ENCODE measurements around the gene OLFM1. TPM values are rescaled to one million over a fixed set of nuclear protein-coding genes. Genes with fewer than 3 reads are reported as not detected.

The OLFM1 gene
- total and polyA plus RNA-seq, 4 donors, result 7.6 to 24.8 (median 15.8) TPM

- DNase-seq (no peak), ATAC-seq (ENCODE audit: insufficient read depth, low FRiP score) (no peak)
- no peak for TF ChIP-seq CTCF (IDR thresholded peaks at IDR 0.05; ENCODE audit: control extremely low read depth, extremely low read depth)
- H3K27me3 ChIP-seq (ENCODE audit: control insufficient read depth in 3 of 3, insufficient read depth in 3 of 3, low read length in 2 of 3), result peaks cover 0 to 3% (median 0%) of the 10 kb centered on the region in 3 donors
- peaks cover 0 to 4% (median 0%) of the 10 kb centered on the region in 4 donors for H3K36me3 ChIP-seq (ENCODE audit: control insufficient read depth in 4 of 4, insufficient read depth in 4 of 4, low read length in 4 of 4)
- no peak overlapping the region for H3K4me3 ChIP-seq
- no peaks in the 10 kb centered on the region for H3K4me1 ChIP-seq (ENCODE audit: control insufficient read depth in 5 of 5, insufficient read depth in 5 of 5, low read length in 5 of 5)
- no peak overlapping the region for H3K9ac ChIP-seq (ENCODE audit: insufficient read depth in 1 of 2, low read length in 2 of 2)
- H3K27ac ChIP-seq (ENCODE audit: low read depth in 1 of 2, low read length in 1 of 2), result no peak overlapping the region
- 79 to 93% methylated on average over 12 of the region's 12 CpGs for WGBS, 2 donors
- H3K9me3 ChIP-seq (ENCODE audit: control insufficient read depth in 4 of 4, insufficient read depth in 3 of 4, low read length in 3 of 4), result peaks cover 0 to 8% (median 0%) of the 10 kb centered on the region in 4 donors
Measured at GRCh38 chr9:135122316-135122715, 34.8 kb downstream of the OLFM1 start.

GRCh38 chr9:135123126-135123772, 35.8 kb downstream of the OLFM1 start:
- no peak overlapping the region for H3K27ac ChIP-seq (ENCODE audit: low read depth in 1 of 2, low read length in 1 of 2)
- 74 to 80% methylated on average over 6 of the region's 6 CpGs for WGBS, 2 donors
- no peak overlapping the region for H3K9ac ChIP-seq (ENCODE audit: insufficient read depth in 1 of 2, low read length in 2 of 2)
- no peak overlapping the region for H3K4me3 ChIP-seq
- no peaks in the 10 kb centered on the region for H3K4me1 ChIP-seq (ENCODE audit: control insufficient read depth in 5 of 5, insufficient read depth in 5 of 5, low read length in 5 of 5)
- DNase-seq (no peak), ATAC-seq (ENCODE audit: insufficient read depth, low FRiP score) (no peak)
- peaks cover 0 to 3% (median 0%) of the 10 kb centered on the region in 3 donors for H3K27me3 ChIP-seq (ENCODE audit: control insufficient read depth in 3 of 3, insufficient read depth in 3 of 3, low read length in 2 of 3)
- peaks cover 0 to 5% (median 0%) of the 10 kb centered on the region in 4 donors for H3K9me3 ChIP-seq (ENCODE audit: control insufficient read depth in 4 of 4, insufficient read depth in 3 of 4, low read length in 3 of 4)
- no peak for TF ChIP-seq CTCF (IDR thresholded peaks at IDR 0.05; ENCODE audit: control extremely low read depth, extremely low read depth)
- H3K36me3 ChIP-seq (ENCODE audit: control insufficient read depth in 4 of 4, insufficient read depth in 4 of 4, low read length in 4 of 4), result peaks cover 0 to 4% (median 0%) of the 10 kb centered on the region in 4 donors

GRCh38 chr9:135123773-135124134, 36.3 kb downstream of the OLFM1 start:
- ATAC-seq (ENCODE audit: insufficient read depth, low FRiP score) (no peak), DNase-seq (no peak)
- TF ChIP-seq CTCF (IDR thresholded peaks at IDR 0.05; ENCODE audit: control extremely low read depth, extremely low read depth), result no peak
- Histone ChIP-seq H3K9me3 (ENCODE audit: control insufficient read depth in 4 of 4, insufficient read depth in 3 of 4, low read length in 3 of 4) (peaks cover 0 to 5% (median 0%) of the 10 kb centered on the region in 4 donors), H3K27me3 (ENCODE audit: control insufficient read depth in 3 of 3, insufficient read depth in 3 of 3, low read length in 2 of 3) (peaks cover 0 to 3% (median 0%) of the 10 kb centered on the region in 3 donors), H3K27ac (ENCODE audit: low read depth in 1 of 2, low read length in 1 of 2) (no peak overlapping the region), H3K9ac (ENCODE audit: insufficient read depth in 1 of 2, low read length in 2 of 2) (no peak overlapping the region), H3K36me3 (ENCODE audit: control insufficient read depth in 4 of 4, insufficient read depth in 4 of 4, low read length in 4 of 4) (peaks cover 0 to 4% (median 0%) of the 10 kb centered on the region in 4 donors), H3K4me1 (ENCODE audit: control insufficient read depth in 5 of 5, insufficient read depth in 5 of 5, low read length in 5 of 5) (no peaks in the 10 kb centered on the region), H3K4me3 (no peak overlapping the region)
- WGBS, 2 donors, result 63 to 82% methylated on average over 7 of the region's 7 CpGs
